ENCODE measurements around the gene PTOV1. TPM values are rescaled to one million over a fixed set of nuclear protein-coding genes. Genes with fewer than 3 reads are reported as not detected.

The PTOV1 gene
- total RNA-seq, 4 donors from 2014 or later, result 62.3 to 203 (median 66.8) TPM

DNA sequence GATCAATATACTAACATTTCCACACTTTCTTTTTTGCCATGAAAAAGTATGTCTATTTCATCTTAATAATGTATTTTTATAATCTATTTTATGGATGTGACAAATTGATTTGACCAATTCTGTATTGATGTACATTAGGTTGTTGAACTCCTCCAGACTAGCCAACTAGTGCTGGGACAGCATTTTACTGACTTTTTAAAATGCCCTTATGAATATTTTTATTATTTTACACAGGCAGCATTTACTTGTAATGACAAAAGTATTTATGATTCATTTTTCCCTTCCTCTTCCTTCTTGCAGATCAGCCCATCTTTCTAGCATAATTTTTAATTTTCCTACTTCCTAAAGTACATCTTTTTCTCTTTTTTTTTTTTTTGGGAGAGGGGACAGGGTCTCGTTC lies 36.9 kb upstream of the PTOV1 start:
- 86% methylated on average over 1 of the region's 1 CpG; no CpG with 5 or more reads in 1 of the 2 donors for WGBS, 2 donors (ENCODE audit: low coverage in 1 of 2)
- DNase-seq, result no peak
- no peak for TF ChIP-seq POLR2A (IDR thresholded peaks at IDR 0.05)
- TF ChIP-seq, protein P1, sequence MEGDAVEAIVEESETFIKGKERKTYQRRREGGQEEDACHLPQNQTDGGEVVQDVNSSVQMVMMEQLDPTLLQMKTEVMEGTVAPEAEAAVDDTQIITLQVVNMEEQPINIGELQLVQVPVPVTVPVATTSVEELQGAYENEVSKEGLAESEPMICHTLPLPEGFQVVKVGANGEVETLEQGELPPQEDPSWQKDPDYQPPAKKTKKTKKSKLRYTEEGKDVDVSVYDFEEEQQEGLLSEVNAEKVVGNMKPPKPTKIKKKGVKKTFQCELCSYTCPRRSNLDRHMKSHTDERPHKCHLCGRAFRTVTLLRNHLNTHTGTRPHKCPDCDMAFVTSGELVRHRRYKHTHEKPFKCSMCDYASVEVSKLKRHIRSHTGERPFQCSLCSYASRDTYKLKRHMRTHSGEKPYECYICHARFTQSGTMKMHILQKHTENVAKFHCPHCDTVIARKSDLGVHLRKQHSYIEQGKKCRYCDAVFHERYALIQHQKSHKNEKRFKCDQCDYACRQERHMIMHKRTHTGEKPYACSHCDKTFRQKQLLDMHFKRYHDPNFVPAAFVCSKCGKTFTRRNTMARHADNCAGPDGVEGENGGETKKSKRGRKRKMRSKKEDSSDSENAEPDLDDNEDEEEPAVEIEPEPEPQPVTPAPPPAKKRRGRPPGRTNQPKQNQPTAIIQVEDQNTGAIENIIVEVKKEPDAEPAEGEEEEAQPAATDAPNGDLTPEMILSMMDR (IDR thresholded peaks at IDR 0.05), result no peak
- no peak for TF ChIP-seq POLR2AphosphoS5 (IDR thresholded peaks at IDR 0.05)
- no peak for TF ChIP-seq EP300 (IDR thresholded peaks at IDR 0.05; ENCODE audit: low read depth)
- no peaks in the 10 kb centered on the region for H3K27me3 ChIP-seq
- no peaks in the 10 kb centered on the region for H3K36me3 ChIP-seq
- H3K4me3 ChIP-seq, result peak overlapping the region in 3 of 4 donors; percentile 51 to 72 (median 70)
- peaks cover 7 to 32% (median 20%) of the 10 kb centered on the region in 4 donors for H3K4me1 ChIP-seq
- intact Hi-C loops (cut with DNase I; ENCODE audit: low total_unique reads), result no loop called here
- peak overlapping the region; percentile 82 to 89 (median 88) for H3K27ac ChIP-seq
- in situ Hi-C loops (cut with MboI; ENCODE audit: low pct_ligation_motif_present in 1 of 4, low pct_unique_long_range_greater_than_20kb in 1 of 4, low sequenced_read_pairs in 3 of 4), result loop anchor here in 1 of 4 donors (10.0 kb wide), 1 partner anchor 51 kb away; the partner anchor contains the start of gene PNKP
- no peaks in the 10 kb centered on the region for H3K9me3 ChIP-seq

DNA sequence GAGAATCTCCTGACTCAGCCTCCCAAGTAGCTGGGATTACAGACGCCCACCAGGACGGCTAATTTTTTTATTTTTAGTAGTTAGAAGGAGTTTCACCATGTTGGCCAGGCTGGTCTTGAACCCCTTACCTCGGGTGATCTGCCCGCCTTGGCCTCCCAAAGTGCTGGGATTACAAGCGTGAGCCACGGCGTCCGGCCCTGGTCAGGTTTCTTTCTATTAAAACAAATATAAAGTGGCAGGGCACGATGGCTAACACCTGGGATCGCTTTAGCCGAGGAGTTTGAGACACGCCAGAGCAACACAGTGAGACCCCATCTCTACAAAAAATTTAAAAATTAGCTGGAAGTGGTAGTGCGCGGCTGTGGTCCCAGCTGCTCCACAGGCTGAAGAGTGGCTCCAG lies 34.4 kb upstream of the PTOV1 start:
- Histone ChIP-seq H3K36me3 (no peaks in the 10 kb centered on the region), H3K27me3 (no peaks in the 10 kb centered on the region), H3K4me1 (peaks cover 13 to 35% (median 18%) of the 10 kb centered on the region in 4 donors), H3K27ac (peak overlapping the region; percentile 85 to 97 (median 93)), H3K4me3 (no peak overlapping the region), H3K9me3 (no peaks in the 10 kb centered on the region)
- intact Hi-C loops (cut with DNase I; ENCODE audit: low total_unique reads), result loop anchor here (5.0 kb wide), 1 partner anchor 36 kb away; the partner anchor contains the start of gene PTOV1
- DNase-seq, result no peak
- TF ChIP-seq POLR2AphosphoS5 (IDR thresholded peaks at IDR 0.05) (no peak), POLR2A (IDR thresholded peaks at IDR 0.05) (no peak), EP300 (IDR thresholded peaks at IDR 0.05; ENCODE audit: low read depth) (no peak)
- TF ChIP-seq, protein P1 (IDR thresholded peaks at IDR 0.05), result no peak
- in situ Hi-C loops (cut with MboI; ENCODE audit: low pct_ligation_motif_present in 1 of 4, low pct_unique_long_range_greater_than_20kb in 1 of 4, low sequenced_read_pairs in 3 of 4), result loop anchor here in 1 of 4 donors (10.0 kb wide), 1 partner anchor 48 kb away; the partner anchor contains the start of gene PNKP
- WGBS, 2 donors (ENCODE audit: low coverage in 1 of 2), result 68 to 74% methylated on average over 11 to 14 of the region's 14 CpGs

DNA sequence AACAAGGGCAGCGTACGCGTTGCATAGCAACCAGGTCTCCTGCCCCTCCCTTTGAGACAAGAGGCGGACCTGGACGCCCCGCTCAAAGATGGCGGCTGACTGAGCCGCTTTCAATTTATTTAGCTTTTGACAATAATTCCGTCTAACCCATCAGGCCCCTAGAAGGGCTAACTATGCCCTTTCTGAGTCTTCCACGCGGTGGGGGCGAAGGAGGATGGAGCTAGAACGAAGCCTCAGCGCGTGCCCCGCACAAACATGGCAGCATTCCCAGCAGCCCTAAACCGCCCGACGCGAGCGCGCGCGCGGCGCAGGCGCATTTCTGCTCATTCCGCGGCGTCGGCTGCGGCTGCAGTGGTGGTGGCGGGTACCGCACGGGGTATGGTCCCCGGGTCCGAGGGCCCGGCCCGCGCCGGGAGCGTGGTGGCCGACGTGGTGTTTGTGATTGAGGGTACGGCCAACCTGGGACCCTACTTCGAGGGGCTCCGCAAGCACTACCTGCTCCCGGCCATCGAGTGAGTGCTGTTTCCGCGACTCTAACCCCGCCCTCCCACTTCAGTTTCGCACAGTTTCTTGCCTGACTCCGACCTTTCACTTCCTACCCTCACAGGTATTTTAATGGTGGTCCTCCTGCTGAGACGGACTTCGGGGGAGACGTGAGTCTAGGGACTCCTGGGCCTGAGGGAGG lies 32.9 kb upstream of the PTOV1 start, which contains the start of gene MED25:
Gene MED25, plus strand, starts transcription at position 326 of the 685 bp plus-strand sequence. Its CDS starts 53 bp downstream, at position 379.
- WGBS, 2 donors (ENCODE audit: low coverage in 1 of 2), result 0% methylated on average over 2 to 47 of the region's 57 CpGs
- H3K4me3 ChIP-seq, result peak within 1 kb of the TSS; percentile 62 to 94 (median 78)
- peak; percentile 87 for DNase-seq
- H3K27me3 ChIP-seq, result no peaks in the 10 kb centered on the region
- H3K4me1 ChIP-seq, result peaks cover 12 to 30% (median 14%) of the 10 kb centered on the region in 4 donors
- H3K9me3 ChIP-seq, result no peaks in the 10 kb centered on the region
- peak within 1 kb of the TSS; percentile 85 to 97 (median 93) for H3K27ac ChIP-seq
- in situ Hi-C loops (cut with MboI; ENCODE audit: low pct_ligation_motif_present in 1 of 4, low pct_unique_long_range_greater_than_20kb in 1 of 4, low sequenced_read_pairs in 3 of 4), result loop anchor here in 1 of 4 donors (10.0 kb wide), 1 partner anchor 47 kb away; the partner anchor contains the start of gene PNKP
- no peaks in the 10 kb centered on the region for H3K36me3 ChIP-seq
- intact Hi-C loops (cut with DNase I; ENCODE audit: low total_unique reads), result loop anchor here (5.0 kb wide), 1 partner anchor 34 kb away; the partner anchor contains the start of gene PTOV1
- TF ChIP-seq POLR2A (IDR thresholded peaks at IDR 0.05) (peak; percentile 78), EP300 (IDR thresholded peaks at IDR 0.05; ENCODE audit: low read depth) (no peak), POLR2AphosphoS5 (IDR thresholded peaks at IDR 0.05) (peak; percentile 87 to 92 (median 88))
- TF ChIP-seq, protein P1 (IDR thresholded peaks at IDR 0.05), result peak; percentile 24 to 85 (median 54)

Data from transverse colon (tissue), 4 donors.